ENCODE measurements around the gene HEBP1.

The HEBP1 gene

DNA sequence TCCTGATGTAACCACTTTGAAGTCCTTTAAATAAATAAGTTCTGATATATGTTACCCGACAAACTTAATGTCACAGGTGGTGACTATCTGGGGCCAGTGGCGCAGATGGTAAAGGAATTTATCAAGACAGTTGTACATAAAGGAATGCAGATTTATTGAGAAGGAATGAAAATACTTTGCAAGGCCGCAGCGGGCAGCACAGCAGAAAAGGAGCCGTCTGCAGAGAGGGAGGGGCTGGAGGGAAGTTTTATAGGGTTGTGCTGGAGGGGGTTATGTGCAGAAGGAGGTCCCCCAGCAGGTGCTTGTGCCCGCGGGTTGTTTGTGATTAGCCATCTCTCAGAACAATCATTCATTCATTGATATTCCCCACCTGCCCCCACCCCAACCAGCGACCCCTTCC lies 65.5 kb downstream of the HEBP1 start:
- Mint-ChIP-seq H3K27me3 (no peaks in the 10 kb centered on the region), H3K9me3 (no peaks in the 10 kb centered on the region), H3K36me3 (ENCODE audit: low read depth) (no peaks in the 10 kb centered on the region), H3K27ac (no peak overlapping the region), H3K4me3 (no peak overlapping the region), H3K4me1 (no peaks in the 10 kb centered on the region)
- no peak for DNase-seq
- no peak for ATAC-seq

DNA sequence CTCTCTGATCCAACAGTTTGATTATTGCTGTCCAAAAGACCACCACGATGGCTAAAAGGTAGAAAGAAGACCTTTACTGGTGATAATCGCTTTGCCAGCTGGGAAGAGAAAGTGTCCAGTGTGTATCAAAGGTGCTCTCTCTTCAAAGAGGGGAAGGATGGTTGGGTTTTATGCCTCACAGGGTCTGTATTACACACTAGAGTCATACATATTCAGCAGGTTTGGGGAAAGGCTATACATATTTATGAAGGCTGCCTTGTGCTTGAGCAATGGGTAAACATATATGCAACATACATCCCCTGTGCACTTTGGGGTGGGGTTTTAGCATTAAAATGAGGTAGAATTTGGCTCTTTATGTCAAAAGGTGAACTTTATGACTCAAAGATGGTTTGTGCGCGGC lies 66.3 kb downstream of the HEBP1 start:
- Mint-ChIP-seq H3K27me3 (no peaks in the 10 kb centered on the region), H3K4me3 (no peak overlapping the region), H3K9me3 (no peaks in the 10 kb centered on the region), H3K4me1 (no peaks in the 10 kb centered on the region), H3K36me3 (ENCODE audit: low read depth) (no peaks in the 10 kb centered on the region), H3K27ac (no peak overlapping the region)
- no peak for DNase-seq
- no peak for ATAC-seq

DNA sequence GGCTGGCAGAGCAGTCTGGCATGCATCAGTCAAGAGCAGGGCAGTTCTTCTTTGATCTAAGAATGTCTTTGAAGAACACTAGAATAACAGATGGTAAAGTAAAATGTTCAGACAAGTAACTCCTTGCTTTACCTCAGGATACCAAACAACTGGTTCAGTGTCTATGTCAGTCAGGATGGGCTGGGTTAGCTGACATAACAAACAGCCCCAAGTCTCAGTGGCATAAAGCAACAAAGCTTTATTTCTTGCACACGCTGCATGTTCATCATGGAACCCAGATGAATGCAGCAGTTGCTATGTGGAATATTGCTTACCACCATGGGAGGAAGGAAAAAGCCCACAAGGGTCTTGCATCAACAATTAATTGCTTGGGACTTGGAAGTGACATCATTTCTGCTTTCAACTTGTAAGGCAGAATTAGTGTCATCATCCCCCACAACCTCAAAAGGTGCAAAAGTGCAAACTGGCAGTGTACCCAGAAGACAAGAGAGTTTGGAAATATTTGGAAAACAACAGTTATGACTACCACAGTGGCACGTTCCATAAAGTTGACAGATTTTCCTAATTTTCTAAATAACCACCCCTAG lies 69.3 kb downstream of the HEBP1 start:
- no peak overlapping the region for H3K27ac Mint-ChIP-seq
- no peak for ATAC-seq
- H3K9me3 Mint-ChIP-seq = no peaks in the 10 kb centered on the region

DNA sequence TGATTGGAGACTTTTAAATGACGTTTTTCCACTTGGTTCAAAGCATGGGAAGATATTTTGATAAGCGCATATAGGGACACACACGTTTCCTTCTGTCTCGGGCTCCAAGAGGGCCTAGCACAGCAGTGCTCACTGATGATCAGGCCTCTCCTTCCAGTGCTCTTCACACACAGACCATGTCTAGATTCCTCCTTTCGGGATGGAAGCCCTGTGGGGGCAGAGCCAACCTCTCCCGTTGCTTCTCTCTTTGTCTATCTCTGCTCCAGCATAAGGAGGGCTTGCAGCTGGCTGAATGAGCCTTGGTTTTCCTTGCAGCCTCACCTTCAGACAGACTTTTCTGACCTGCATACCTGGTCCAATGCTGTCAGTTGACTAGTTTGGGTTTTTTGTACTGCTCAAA lies 70.4 kb downstream of the HEBP1 start:
- DNase-seq = no peak
- no peak overlapping the region for H3K27ac Mint-ChIP-seq
- H3K4me3 Mint-ChIP-seq = no peak overlapping the region
- H3K4me1 Mint-ChIP-seq = no peaks in the 10 kb centered on the region
- H3K9me3 Mint-ChIP-seq = no peaks in the 10 kb centered on the region
- no peaks in the 10 kb centered on the region for H3K36me3 Mint-ChIP-seq (ENCODE audit: low read depth)
- no peaks in the 10 kb centered on the region for H3K27me3 Mint-ChIP-seq
- no peak for ATAC-seq

More for the DNA sequence above, 69.3 kb downstream of the HEBP1 start:
- Mint-ChIP-seq H3K4me3 (no peak overlapping the region), H3K27me3 (no peaks in the 10 kb centered on the region), H3K4me1 (no peaks in the 10 kb centered on the region), H3K36me3 (ENCODE audit: low read depth) (no peaks in the 10 kb centered on the region)
- DNase-seq = no peak

DNA sequence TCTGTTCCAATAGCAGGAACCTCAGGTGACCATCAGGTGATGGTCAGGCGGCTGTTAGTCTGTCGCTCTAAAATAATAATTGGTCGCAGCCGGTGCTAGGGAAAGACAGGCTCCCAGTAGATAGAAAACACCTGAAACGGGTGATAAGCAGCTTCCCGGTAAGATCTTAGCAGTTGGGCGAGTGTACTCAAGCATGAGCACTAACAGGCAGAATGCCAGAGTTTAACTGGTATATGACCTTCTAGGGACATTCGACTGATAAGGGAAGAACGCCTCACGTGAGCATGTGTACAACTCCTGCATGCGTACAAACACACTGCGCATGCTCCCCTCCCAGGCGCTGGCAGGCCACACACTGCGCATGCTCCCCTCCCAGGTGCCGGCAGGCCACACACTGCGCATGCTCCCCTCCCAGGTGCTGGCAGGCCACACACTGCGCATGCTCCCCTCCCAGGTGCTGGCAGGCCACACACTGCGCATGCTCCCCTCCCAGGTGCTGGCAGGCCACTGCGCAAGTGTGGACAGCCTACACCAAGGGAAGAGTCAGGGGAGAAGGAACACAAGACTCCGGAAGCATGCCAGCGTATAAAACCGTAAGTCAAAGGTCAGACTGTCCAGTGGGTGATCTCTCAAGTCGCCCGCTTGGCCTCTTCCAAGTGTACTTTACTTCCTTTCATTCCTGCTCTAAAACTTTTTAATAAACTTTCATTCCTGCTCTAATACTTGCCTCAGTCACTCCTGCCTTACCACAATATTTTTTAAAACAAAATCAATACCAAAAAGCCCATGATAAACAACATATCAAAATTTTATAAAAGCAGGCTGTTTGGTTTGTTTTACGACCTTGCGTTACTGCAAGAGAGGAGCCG lies 72.6 kb downstream of the HEBP1 start:
- H3K4me1 Mint-ChIP-seq = no peaks in the 10 kb centered on the region
- H3K4me3 Mint-ChIP-seq = peak overlapping the region; percentile 76
- H3K9me3 Mint-ChIP-seq = no peaks in the 10 kb centered on the region
- H3K36me3 Mint-ChIP-seq (ENCODE audit: low read depth) = no peaks in the 10 kb centered on the region
- DNase-seq (peak; percentile 45), ATAC-seq (peak; percentile 66)
- H3K27me3 Mint-ChIP-seq = no peaks in the 10 kb centered on the region
- H3K27ac Mint-ChIP-seq = peak overlapping the region; percentile 67

DNA sequence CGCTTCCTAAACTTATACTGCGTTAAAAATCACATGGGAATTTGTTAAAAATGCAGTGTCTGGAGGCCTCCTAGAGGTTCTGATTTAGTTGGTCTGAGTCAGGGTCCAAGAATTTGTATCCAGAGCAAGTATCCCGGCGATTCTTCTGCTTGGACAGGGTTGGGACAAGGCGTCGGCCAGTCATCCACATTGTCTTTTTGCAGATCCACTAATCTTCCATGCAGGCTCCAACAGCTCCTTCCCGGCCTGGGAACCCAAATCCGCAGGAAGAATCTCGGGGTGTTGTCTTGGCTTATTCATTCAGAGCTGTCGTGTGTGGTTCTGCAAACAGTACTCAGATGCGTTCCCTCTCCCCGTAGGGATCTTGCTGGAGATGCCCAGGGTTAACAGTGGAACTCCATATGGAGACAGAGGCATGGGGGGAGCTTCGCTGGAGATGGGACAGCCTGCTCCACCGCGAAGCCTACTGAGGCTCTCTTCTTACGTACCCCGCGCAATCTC lies 73.4 kb downstream of the HEBP1 start:
- H3K36me3 Mint-ChIP-seq (ENCODE audit: low read depth) = no peaks in the 10 kb centered on the region
- H3K4me3 Mint-ChIP-seq = no peak overlapping the region
- H3K9me3 Mint-ChIP-seq = no peaks in the 10 kb centered on the region
- ATAC-seq (no peak), DNase-seq (no peak)
- H3K4me1 Mint-ChIP-seq = no peaks in the 10 kb centered on the region
- H3K27ac Mint-ChIP-seq = no peak overlapping the region
- H3K27me3 Mint-ChIP-seq = no peaks in the 10 kb centered on the region

DNA sequence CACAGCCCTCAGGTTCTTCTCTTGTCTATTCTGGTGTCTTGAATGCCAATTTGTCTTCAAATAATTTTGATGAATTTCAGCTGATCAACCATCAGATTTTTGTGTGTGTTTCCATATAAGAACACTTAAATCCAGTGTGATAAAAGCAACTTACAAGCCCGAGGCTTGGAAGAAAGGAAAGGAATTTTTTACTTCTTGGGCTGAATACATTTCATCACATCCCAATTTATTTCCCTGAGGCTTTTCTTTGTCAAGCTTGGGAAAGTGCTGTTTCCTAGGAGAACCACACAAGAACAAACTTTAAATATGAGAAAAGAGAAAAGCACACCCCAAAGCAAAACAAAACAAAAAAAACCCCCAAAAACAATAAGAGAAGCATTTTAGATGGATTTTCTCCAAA lies 74.7 kb downstream of the HEBP1 start:
- Mint-ChIP-seq H3K4me3 (no peak overlapping the region), H3K9me3 (no peaks in the 10 kb centered on the region), H3K4me1 (no peaks in the 10 kb centered on the region), H3K27me3 (no peaks in the 10 kb centered on the region), H3K27ac (no peak overlapping the region), H3K36me3 (ENCODE audit: low read depth) (no peaks in the 10 kb centered on the region)
- ATAC-seq (no peak), DNase-seq (no peak)
